DND-41 (cell line): ENCODE measurements around the gene UNC119.
"Not testable (repeated sequence)": the region's sequence is repeated elsewhere in the genome, so short reads cannot be mapped to it uniquely, and the experiment has no call there.

Experiments used
- ATAC-seq: fragments of 200-7000 bp; cut with Tn5 transposase; 3 replicates; pipeline ENCODE4 v1.9.1; 2021; ENCODE audit warnings: low read depth; ENCODE audit not compliant: insufficient read depth
- DNase-seq: peaks from one replicate; pipeline ENCODE4 v3.0.0-alpha.2; 2020
- H2AFZ ChIP-seq: 2 replicates; pipeline ENCODE4 v1.6.0; 2012; ENCODE audit warnings: low read depth, low read length
- H3K27ac ChIP-seq: 2 replicates; pipeline ENCODE4 v1.5.1; 2012; ENCODE audit warnings: low read length, inconsistent platforms
- H3K27me3 ChIP-seq: fragments of 200-600 bp; sonication (generic); 2 replicates; pipeline ENCODE4 v1.6.0; 2012; ENCODE audit warnings: low read length, mild to moderate bottlenecking, inconsistent platforms; ENCODE audit not compliant: insufficient read depth, poor library complexity
- H3K36me3 ChIP-seq: 2 replicates; pipeline ENCODE4 v1.5.1; 2012; ENCODE audit warnings: low read length, inconsistent platforms; ENCODE audit not compliant: insufficient read depth
- H3K4me1 ChIP-seq: 2 replicates; pipeline ENCODE4 v1.5.1; 2012; ENCODE audit warnings: mild to moderate bottlenecking, low read length; ENCODE audit not compliant: insufficient read depth
- H3K4me2 ChIP-seq: 2 replicates; pipeline ENCODE4 v1.6.0; 2012; ENCODE audit warnings: mild to moderate bottlenecking, moderate library complexity, low read length, inconsistent platforms; ENCODE audit not compliant: insufficient read depth
- H3K4me3 ChIP-seq, 2 experiments: fragments of 200-600 bp in 1 of 2; shearing (Covaris generic) in 1 of 2; 2 replicates each; pipeline ENCODE4 v1.5.1; 2012 to 2016; ENCODE audit warnings: inconsistent platforms in 2 of 2, low read length in 2 of 2, mild to moderate bottlenecking in 2 of 2, low read depth in 1 of 2, moderate library complexity in 1 of 2
- H3K79me2 ChIP-seq: 2 replicates; pipeline ENCODE4 v1.6.0; 2012; ENCODE audit warnings: low read length, inconsistent platforms; ENCODE audit not compliant: insufficient read depth
- H3K9ac ChIP-seq: 2 replicates; pipeline ENCODE4 v1.6.0; 2012; ENCODE audit warnings: low read depth, mild to moderate bottlenecking, inconsistent platforms, low read length, moderate library complexity
- H3K9me3 ChIP-seq: 2 replicates; pipeline ENCODE4 v1.5.1; 2012; ENCODE audit warnings: low read length, moderate library complexity, mild to moderate bottlenecking, inconsistent platforms; ENCODE audit not compliant: insufficient read depth, severe bottlenecking
- H4K20me1 ChIP-seq: 2 replicates; pipeline ENCODE4 v1.6.0; 2012; ENCODE audit warnings: low read length; ENCODE audit not compliant: insufficient read depth
- CTCF ChIP-seq: IDR thresholded peaks from 2 replicates; pipeline ENCODE4 v1.5.1; 2012; ENCODE audit warnings: borderline replicate concordance, low read length, moderate library complexity, mild to moderate bottlenecking; ENCODE audit not compliant: poor library complexity, severe bottlenecking; ENCODE audit errors: extremely low read depth
- EZH2 ChIP-seq: IDR thresholded peaks from 3 replicates; pipeline ENCODE4 v1.6.1; 2012; ENCODE audit warnings: borderline replicate concordance, low read depth, mild to moderate bottlenecking, moderate library complexity, low read length, inconsistent platforms; ENCODE audit not compliant: severe bottlenecking

Gene UNC119

GRCh38 chr17:28523186-28523585 lies 29.2 kb downstream of the UNC119 start:
- Histone ChIP-seq H3K9ac (no peak overlapping the region), H3K27me3 (peaks cover 4% of the 10 kb centered on the region), H2AFZ (no peak overlapping the region), H3K4me3 (no peak overlapping the region), H3K4me1 (peaks cover 6% of the 10 kb centered on the region), H4K20me1 (no peaks in the 10 kb centered on the region; the same call in 1 of the 2 replicates), H3K27ac (no peak overlapping the region), H3K79me2 (no peaks in the 10 kb centered on the region), H3K4me2 (no peak overlapping the region), H3K36me3 (no peaks in the 10 kb centered on the region), H3K9me3 (no peaks in the 10 kb centered on the region)
- ATAC-seq (no peak), DNase-seq (no peak)
- TF ChIP-seq CTCF, result no peak
- TF ChIP-seq EZH2, result no peak

- not testable (repeated sequence) for H3K4me3 ChIP-seq, H3K27ac ChIP-seq, H3K4me2 ChIP-seq, H2AFZ ChIP-seq, H3K9me3 ChIP-seq, H3K27me3 ChIP-seq, DNase-seq, H3K9ac ChIP-seq, H3K79me2 ChIP-seq, H3K36me3 ChIP-seq, H4K20me1 ChIP-seq, H3K4me1 ChIP-seq, ATAC-seq
These were observed 30.1 kb downstream of the UNC119 start for GRCh38 chr17:28522281-28522680.

GRCh38 chr17:28521311-28522085 lies 30.9 kb downstream of the UNC119 start:
- Histone ChIP-seq H3K79me2 (no peaks in the 10 kb centered on the region), H3K27ac (no peak overlapping the region), H3K27me3 (peaks cover 4% of the 10 kb centered on the region), H3K4me3 (no peak overlapping the region), H4K20me1 (no peaks in the 10 kb centered on the region; the same call in 1 of the 2 replicates), H2AFZ (no peak overlapping the region), H3K9me3 (no peaks in the 10 kb centered on the region), H3K4me1 (peaks cover 6% of the 10 kb centered on the region), H3K9ac (no peak overlapping the region), H3K4me2 (no peak overlapping the region), H3K36me3 (no peaks in the 10 kb centered on the region)
- ATAC-seq, result no peak
- no peak for DNase-seq
- TF ChIP-seq EZH2, result no peak

GRCh38 chr17:28520687-28521086 lies 31.7 kb downstream of the UNC119 start:
- ATAC-seq (no peak), DNase-seq (no peak)
- no peaks in the 10 kb centered on the region for H3K79me2 ChIP-seq
- H3K4me3 ChIP-seq, result no peak overlapping the region
- peaks cover 4% of the 10 kb centered on the region for H3K27me3 ChIP-seq
- H3K4me1 ChIP-seq, result peaks cover 6% of the 10 kb centered on the region
- no peaks in the 10 kb centered on the region for H4K20me1 ChIP-seq
- H3K36me3 ChIP-seq, result no peaks in the 10 kb centered on the region
- no peak overlapping the region for H3K4me2 ChIP-seq
- H3K9ac ChIP-seq, result no peak overlapping the region
- TF ChIP-seq CTCF (no peak), EZH2 (no peak)
- no peak overlapping the region for H3K27ac ChIP-seq
- H2AFZ ChIP-seq, result no peak overlapping the region
- no peaks in the 10 kb centered on the region for H3K9me3 ChIP-seq
